ENCODE measurements around the gene MCEE.
"Not testable (repeated sequence)": the region's sequence is repeated elsewhere in the genome, so short reads cannot be mapped to it uniquely, and the experiment has no call there.

The MCEE gene

GRCh38 chr2:71148506-71149063 is 18.6 kb upstream of the MCEE start:
- H3K4me3 ChIP-seq (ENCODE audit: control insufficient read depth, low read depth, low read length): no peak overlapping the region
- TF ChIP-seq, protein P1, sequence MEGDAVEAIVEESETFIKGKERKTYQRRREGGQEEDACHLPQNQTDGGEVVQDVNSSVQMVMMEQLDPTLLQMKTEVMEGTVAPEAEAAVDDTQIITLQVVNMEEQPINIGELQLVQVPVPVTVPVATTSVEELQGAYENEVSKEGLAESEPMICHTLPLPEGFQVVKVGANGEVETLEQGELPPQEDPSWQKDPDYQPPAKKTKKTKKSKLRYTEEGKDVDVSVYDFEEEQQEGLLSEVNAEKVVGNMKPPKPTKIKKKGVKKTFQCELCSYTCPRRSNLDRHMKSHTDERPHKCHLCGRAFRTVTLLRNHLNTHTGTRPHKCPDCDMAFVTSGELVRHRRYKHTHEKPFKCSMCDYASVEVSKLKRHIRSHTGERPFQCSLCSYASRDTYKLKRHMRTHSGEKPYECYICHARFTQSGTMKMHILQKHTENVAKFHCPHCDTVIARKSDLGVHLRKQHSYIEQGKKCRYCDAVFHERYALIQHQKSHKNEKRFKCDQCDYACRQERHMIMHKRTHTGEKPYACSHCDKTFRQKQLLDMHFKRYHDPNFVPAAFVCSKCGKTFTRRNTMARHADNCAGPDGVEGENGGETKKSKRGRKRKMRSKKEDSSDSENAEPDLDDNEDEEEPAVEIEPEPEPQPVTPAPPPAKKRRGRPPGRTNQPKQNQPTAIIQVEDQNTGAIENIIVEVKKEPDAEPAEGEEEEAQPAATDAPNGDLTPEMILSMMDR (conservative IDR thresholded peaks at IDR 0.05; ENCODE audit: control insufficient read depth, insufficient read depth, low read depth, low read length): no peak
- DNase-seq (ENCODE audit: low read depth): no peak

- TF ChIP-seq, protein P1 (conservative IDR thresholded peaks at IDR 0.05; ENCODE audit: control insufficient read depth, insufficient read depth, low read depth, low read length): no peak
- no peak for DNase-seq (ENCODE audit: low read depth)
- H3K4me3 ChIP-seq (ENCODE audit: control insufficient read depth, low read depth, low read length): no peak overlapping the region
Observed at GRCh38 chr2:71143782-71144181, 13.8 kb upstream of the MCEE start.

DNA sequence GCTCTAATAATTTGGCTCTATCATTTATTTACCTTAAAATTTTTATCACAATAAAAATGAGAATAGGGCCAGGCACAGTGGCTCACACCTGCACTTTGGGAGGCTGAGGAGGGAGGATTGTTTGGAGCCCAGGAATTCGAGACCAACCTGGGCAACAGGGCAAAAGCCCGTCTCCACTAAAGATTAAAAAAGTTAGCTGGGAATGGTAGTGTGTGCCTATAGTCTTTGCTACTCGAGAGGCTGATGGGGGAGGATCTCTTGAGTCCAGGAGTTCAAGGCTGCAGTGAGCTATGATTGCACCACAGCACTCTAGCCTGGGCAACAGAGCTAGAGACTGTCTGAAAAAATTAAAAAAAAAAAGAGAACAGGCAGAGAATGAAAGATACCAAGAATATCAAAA is 6.1 kb upstream of the MCEE start:
- TF ChIP-seq, protein P1 (conservative IDR thresholded peaks at IDR 0.05; ENCODE audit: control insufficient read depth, insufficient read depth, low read depth, low read length): no peak
- no peak for DNase-seq (ENCODE audit: low read depth)
- no peak overlapping the region for H3K4me3 ChIP-seq (ENCODE audit: control insufficient read depth, low read depth, low read length)

GRCh38 chr2:71133603-71134002 is 3.6 kb upstream of the MCEE start:
- DNase-seq (ENCODE audit: low read depth): no peak
- no peak overlapping the region for H3K4me3 ChIP-seq (ENCODE audit: control insufficient read depth, low read depth, low read length)
- TF ChIP-seq, protein P1 (conservative IDR thresholded peaks at IDR 0.05; ENCODE audit: control insufficient read depth, insufficient read depth, low read depth, low read length): no peak

GRCh38 chr2:71131387-71132166 is 1.5 kb upstream of the MCEE start:
- peak overlapping the region; percentile 98 for H3K4me3 ChIP-seq (ENCODE audit: control insufficient read depth, low read depth, low read length)
- not testable (repeated sequence) for DNase-seq (ENCODE audit: low read depth)

- no peak for DNase-seq (ENCODE audit: low read depth)
- TF ChIP-seq, protein P1 (conservative IDR thresholded peaks at IDR 0.05; ENCODE audit: control insufficient read depth, insufficient read depth, low read depth, low read length): no peak
- H3K4me3 ChIP-seq (ENCODE audit: control insufficient read depth, low read depth, low read length): peak overlapping the region; percentile 98
Observed at GRCh38 chr2:71130905-71131244, 846 bp upstream of the MCEE start.

DNA sequence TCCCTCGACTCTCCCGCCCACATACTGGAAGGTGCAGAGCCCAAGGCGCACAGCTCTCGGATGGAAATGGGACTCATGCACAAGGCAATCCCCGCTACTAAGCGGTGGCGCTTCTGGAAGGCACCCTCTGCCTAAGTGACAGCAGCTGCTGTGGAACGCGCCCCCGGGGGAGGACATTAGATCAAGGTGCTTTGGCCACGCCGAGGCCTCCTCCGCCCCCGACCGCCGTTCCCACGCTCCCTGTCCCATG is 202 bp downstream of the MCEE start:
- no peak for DNase-seq (ENCODE audit: low read depth)

More for the DNA sequence above, 202 bp downstream of the MCEE start:
- peak overlapping the region; percentile 98 for H3K4me3 ChIP-seq (ENCODE audit: control insufficient read depth, low read depth, low read length)
- TF ChIP-seq, protein P1 (conservative IDR thresholded peaks at IDR 0.05; ENCODE audit: control insufficient read depth, insufficient read depth, low read depth, low read length): no peak
